DND-41 (cell line): Measurements from ENCODE around the gene GTF2H3.

Source experiments
- EZH2 ChIP-seq: IDR thresholded peaks from 3 replicates; pipeline ENCODE4 v1.6.1; 2012; ENCODE audit warnings: borderline replicate concordance, low read depth, mild to moderate bottlenecking, moderate library complexity, low read length, inconsistent platforms; ENCODE audit not compliant: severe bottlenecking
- TF ChIP-seq, protein P1 (sequence below): IDR thresholded peaks from 2 replicates; pipeline ENCODE4 v1.5.1; 2012; ENCODE audit warnings: borderline replicate concordance, low read length, moderate library complexity, mild to moderate bottlenecking; ENCODE audit not compliant: poor library complexity, severe bottlenecking; ENCODE audit errors: extremely low read depth

GRCh38 chr12:123671876-123672275, 38.2 kb downstream of the GTF2H3 start:
- TF ChIP-seq, protein P1, sequence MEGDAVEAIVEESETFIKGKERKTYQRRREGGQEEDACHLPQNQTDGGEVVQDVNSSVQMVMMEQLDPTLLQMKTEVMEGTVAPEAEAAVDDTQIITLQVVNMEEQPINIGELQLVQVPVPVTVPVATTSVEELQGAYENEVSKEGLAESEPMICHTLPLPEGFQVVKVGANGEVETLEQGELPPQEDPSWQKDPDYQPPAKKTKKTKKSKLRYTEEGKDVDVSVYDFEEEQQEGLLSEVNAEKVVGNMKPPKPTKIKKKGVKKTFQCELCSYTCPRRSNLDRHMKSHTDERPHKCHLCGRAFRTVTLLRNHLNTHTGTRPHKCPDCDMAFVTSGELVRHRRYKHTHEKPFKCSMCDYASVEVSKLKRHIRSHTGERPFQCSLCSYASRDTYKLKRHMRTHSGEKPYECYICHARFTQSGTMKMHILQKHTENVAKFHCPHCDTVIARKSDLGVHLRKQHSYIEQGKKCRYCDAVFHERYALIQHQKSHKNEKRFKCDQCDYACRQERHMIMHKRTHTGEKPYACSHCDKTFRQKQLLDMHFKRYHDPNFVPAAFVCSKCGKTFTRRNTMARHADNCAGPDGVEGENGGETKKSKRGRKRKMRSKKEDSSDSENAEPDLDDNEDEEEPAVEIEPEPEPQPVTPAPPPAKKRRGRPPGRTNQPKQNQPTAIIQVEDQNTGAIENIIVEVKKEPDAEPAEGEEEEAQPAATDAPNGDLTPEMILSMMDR: no peak
- TF ChIP-seq EZH2: no peak
